ENCODE results near the gene KLF16.

Gene KLF16

DNA sequence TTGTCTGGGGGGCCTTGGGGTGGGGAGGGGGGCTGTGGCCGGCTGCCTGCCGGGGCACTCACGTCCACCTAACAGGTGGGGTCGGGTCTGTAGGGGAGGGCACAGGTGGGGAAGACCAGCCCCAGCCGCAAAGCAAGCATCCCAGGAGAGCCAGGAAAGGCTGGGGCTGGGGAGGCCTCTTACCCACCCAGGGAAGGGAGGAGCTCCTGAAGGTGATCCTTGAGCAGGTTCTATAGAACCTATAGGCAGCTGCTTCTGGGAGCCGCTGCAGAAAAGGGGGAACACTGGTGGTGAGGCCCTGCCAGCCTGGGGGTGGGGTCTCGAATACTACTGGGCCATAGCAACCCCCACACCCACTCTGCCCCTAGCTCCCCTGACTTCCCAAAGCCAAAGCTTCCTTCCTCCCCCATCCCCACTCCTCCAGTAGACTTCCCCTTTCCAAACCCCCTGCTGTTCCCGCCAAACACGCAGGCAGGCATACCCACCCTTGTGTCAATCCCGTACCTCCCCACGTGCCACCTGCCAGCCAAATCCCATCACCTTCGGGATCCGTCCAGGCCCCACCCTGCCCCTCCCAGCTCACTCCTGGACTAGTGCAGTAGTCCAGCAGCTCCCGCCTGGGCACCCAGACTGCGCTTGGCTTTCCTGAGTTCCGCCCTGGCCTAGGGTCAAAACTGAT is 5.6 kb downstream of the KLF16 start:
- intact Hi-C loops (cut with DNase I) = no loop called here

DNA sequence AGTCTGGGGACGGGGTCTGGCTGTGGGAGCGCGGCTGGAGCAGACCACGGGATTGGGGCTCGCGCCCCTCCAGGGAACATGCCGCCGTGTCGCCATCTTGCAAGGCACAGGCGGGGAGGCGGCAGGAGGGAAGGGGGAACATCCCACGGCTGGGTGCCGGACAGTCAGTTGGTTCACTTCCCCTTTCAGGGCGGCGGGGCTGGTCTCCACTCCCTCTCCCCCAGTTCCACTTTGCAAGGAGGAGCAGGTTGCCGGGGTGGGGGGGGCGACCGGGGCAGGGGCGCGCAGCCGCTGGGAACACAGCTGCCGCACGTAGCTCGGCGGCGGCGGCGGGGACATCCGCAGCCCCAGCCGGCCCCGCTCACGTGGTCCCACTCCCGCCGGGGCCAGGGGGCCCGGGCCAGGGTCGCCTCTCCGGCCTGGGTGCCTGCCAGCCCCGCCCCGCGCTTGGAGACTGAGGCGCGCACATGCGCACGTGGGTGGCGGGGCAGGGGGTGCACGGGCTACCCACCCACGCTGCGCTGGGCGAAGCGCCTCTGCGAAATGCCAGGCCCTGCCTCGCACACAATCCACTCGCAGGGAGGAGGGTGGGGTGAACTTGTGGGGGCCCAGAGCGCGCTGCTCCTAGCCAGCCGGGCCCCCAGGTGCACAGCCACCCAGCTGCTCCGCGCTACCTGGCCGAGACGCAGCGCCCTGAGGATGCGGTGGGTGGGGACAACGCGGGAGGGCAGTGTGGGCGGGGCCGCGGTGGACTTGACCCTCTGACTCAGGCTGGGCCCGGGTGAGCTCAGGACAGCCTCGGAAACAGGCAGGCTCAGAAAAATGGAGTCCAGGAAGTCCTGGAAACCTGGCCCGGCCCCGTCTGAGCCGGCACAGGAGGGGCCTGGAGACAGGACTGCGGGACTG is 6.4 kb downstream of the KLF16 start:
- intact Hi-C loops (cut with DNase I) = no loop called here
- DNase-seq = peak in 3 of 10 donors; percentile 27 to 91 (median 85)

More for the DNA sequence above, 5.6 kb downstream of the KLF16 start:
- no peak for DNase-seq

DNA sequence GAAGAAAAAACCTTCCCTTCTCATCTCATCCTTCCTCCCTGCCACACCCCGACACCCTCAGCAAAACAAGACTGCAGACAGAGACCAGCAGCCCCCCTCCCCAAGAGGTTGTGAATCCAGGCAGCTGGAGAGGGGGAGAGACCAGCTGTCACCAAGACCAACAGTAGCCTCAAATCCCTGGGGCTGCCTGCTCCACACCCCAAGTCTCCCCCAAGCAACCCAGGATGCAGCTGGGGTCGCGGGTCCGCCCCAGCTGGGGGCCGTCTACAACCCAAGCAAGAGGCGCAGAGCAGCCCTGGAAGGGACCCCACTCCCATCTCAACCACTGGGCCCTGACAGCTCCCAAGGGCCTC is 7.1 kb downstream of the KLF16 start:
- intact Hi-C loops (cut with DNase I) = no loop called here
- no peak for DNase-seq

DNA sequence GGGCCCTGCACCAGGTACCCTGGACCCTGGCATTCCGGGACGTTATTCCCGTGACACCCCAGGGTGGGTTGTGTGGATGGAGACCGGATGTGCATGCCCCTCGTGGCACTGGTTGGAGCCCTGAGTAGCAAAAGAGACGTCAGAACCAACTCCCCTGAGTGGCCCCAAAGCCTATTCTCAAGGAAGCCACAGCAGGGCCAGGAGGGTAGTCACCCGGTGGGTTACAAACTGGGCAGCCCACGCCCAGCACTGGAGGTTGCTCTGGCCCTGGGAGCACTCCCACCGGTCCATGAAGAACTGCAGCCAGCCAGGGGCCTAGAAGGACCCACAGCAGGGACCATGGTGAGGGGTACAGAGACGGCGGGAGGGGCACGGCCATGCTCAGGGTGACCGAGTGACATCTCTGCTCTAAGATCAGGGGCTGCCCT is 7.5 kb downstream of the KLF16 start:
- no peak for DNase-seq
- intact Hi-C loops (cut with DNase I) = no loop called here

DNA sequence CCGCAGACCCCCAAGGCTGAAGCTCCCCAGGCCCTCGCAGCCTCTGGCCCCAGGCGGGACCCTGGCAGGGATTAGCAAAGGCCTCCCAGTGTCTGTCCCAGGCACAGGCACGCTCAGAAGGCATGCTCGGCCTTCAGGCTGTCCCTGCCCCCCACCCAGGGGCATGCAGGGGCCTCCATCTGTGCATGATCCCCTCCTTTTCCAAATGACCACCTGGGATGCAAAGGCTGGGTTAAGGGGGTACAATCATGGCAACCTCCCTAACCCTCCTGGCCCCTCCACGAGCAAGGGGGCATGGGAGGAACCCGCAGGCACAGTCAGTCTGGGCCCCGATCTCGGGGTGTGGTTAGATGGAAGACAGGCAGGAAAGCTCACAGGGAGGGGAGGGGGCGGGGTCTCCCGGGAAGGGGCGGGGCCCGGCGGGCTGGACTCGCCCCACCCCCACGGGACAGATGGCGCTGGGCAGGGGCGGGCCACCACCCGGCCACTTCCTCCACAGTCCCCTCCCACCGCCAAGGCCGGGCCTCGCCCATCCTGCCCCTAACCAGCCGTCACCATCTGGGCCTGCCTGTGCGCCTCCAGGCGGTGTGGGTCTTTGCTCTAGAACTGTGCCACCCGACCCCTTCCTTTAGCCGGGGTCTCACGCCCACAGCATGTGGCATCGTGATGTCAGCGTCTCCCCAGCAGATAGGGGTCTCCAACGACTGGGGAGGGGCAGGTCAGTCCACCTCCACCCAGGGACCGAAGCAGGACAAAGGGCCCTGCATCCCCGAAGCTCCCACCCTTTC is 8.1 kb downstream of the KLF16 start:
- peak in 6 of 10 donors; percentile 45 to 95 (median 62) for DNase-seq
- intact Hi-C loops (cut with DNase I) = no loop called here

DNA sequence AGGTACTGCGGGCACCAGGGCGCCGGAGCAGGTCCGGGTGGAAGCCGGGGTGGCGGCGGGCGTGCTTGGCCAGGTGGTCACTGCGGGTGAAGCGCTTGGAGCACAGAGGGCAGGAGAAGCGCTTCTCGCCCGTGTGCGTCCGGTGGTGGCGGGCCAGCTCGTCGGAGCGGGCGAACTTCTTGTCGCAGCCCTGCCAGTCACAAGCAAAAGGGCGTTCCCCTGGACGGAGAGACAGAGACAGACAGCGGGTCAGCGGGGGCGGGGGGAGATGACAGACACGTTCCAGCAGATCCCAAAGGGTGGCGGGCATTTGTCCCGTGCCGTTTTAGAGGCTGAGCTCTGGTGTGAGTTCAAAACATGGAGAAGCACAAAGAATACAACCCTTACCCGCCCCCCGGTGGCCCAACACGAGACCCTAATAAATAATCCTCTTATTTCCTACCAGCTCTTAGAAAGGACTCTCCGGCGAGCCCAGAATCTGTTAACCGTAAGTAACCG is 8.8 kb downstream of the KLF16 start:
- no peak for DNase-seq
- intact Hi-C loops (cut with DNase I) = no loop called here

DNA sequence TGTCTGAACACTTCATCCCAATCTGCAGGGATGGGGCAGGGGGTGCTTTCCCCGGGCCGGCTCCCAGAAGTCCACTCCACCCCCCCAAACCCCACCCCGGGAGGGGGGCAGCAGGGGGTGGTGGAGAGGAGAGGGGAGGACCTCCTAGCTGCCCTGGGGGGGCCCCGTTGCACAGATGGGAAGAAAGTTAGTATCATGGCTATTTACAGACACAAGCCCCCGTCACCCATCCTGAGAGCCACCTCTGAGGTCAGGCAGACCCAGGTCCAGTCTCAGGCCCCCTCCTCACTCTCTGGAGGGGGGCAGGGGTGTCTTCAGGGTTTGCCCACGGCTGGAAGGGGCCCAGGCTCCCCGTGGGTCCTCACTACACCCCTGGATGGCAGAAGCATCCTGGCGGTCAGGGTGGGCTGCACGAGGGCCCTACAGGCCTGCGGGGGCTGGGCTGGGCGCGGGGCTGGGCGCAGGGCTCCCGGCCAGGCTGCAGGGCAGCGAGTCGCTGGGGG is 9.3 kb downstream of the KLF16 start:
- no peak for DNase-seq
- intact Hi-C loops (cut with DNase I) = no loop called here

DNA sequence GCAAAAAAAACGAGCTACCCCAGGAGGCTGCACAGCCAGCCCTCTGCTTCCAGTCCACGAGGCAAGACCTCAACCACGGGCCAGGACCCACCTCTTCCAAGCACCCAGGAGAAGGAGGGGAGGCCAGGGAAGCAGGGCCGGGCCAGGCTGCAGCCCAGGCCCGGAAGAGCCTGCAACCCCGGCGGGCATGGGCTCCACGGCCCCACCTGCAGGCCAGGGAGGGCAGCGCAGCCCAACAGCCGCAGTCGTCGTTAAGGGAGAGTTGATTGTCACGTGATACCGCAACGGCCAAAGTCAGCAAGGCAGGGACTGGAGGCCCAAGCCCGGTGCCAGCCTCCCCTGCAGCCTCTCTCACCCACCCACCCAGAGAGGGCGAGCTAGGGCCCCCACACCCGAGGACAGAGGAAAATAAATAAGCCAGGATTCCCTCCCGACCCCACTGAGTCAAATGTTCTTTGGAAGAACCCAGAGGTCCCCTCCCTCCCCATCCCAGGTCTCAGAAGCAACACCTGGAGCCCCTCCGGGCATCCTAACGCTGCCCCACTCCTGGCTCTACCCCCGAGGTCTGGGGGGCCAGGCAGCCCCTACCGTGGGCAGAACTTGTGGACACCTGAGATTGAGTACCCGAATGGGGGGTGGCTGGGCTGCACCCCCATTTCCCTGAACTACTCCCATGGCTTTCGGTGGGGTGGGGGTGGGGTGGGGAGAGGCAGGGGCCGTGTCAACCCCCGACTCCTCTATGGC is 9.9 kb downstream of the KLF16 start:
- DNase-seq = peak in 8 of 10 donors; percentile 45 to 94 (median 60)
- intact Hi-C loops (cut with DNase I) = no loop called here

DNA sequence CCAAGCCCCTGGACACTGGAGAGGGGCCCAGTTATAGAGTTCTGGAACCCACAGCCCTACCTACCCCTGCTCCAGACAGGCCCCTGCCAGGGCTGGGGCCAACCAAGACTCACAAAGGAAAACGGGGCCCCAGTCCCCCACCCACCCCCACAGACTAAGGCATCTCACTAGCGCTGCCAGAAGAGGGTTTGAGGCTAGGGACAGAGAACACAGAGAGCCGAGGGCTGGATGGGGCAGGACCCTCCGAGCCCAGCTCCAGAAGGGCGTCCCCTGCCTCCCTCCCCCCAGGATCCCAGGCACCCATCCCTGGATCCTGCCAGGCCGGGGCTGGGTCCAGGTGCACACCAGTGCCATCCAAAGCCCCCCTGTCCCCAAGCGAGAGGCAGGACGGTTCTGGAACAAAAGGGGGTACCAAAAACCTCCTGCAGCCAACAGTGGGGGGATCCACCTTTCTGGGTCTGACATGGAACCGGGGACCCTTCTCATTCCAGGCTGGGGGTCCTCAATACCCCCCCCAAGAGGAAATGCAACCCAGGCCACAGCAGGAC is 10.7 kb downstream of the KLF16 start:
- intact Hi-C loops (cut with DNase I) = no loop called here
- no peak for DNase-seq

DNA sequence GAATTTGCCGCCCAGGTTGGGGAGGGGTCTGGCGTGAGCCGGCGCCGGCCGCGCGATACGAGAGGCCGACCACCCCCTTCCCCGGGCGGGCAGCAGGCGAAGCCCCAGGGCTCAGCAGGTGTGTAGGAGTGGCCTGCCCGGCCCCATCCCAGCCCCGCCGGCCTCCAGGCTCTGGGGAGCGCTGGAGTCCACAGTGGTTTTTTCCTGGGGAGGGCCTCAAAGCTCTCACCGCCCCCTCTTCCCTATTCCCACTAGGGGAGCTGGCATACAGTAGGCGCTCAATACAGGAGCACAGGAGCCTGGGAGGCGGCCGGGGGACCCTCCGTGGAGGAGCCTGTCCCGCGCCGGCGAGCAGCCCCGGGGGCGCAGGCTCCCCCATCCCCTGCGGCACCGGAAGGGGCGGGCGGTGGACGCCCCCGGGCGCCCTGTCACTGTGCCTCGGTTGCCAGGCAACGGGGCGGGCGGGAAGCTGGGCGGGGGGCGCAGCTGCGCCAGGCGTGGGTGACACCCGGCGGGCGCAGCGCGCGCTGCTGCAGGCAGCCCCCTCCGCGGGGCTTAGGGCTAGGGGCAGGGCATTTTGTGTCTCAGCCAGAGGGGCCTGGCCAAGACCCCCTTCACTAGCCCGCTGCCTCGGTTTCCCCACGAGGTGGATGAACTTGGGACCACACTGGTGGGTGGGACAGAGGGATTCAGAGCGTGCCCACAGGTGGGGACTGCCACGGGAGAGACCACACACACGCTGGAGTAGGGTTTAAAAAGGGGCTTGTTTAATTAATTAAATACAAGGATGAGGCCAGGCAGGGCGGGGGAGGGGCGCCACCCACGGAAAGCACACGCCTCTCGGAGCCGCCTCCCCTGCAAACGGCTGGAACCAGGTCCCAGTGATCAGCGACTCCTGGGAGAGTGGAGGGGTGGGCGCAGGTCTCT is 11.5 kb downstream of the KLF16 start:
- peak in 4 of 10 donors; percentile 28 to 92 (median 54) for DNase-seq

DNA sequence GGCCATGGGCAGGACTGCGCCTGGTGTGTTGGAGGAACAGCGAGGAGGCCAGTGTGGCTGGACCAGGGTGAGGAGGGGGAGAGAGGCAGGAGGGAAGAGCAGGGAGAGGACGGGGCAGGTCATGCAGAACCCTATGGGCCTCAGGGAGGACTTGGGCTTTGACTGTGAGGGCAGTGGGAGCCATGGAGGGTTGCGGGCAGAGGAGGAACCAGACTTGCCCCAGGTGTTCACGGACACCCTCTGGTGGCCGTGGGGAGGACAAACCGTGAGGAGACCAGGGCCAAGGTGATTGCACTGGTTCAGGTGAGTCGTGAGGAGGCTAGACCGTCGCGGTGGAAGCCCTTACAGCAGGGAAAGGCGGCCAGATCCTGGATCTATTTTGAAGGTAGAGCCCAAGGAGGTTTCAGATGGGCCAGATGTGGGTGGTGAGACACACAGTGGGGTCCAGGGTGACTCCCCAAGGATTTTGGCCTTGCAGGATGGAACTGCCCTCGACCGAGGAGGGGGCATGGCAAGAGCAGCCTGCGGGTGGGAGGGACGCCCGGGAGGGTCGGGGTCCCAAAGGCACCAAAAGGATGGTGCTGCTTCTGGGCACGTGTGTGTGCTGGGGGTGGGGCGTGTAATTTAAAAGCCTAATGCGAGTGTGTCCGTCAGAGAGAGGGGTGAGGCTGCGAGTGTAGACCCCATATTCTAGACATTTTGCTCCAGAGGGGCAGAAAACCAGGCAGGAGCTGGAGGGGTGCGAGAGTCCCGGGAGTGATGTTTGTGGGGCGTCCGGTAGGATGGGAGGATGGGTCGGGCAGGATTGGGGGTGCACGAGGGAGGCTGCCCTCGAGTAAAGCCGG is 12.3 kb downstream of the KLF16 start:
- no peak for DNase-seq
- intact Hi-C loops (cut with DNase I) = no loop called here

More for the DNA sequence above, 11.5 kb downstream of the KLF16 start:
- intact Hi-C loops (cut with DNase I) = no loop called here

DNA sequence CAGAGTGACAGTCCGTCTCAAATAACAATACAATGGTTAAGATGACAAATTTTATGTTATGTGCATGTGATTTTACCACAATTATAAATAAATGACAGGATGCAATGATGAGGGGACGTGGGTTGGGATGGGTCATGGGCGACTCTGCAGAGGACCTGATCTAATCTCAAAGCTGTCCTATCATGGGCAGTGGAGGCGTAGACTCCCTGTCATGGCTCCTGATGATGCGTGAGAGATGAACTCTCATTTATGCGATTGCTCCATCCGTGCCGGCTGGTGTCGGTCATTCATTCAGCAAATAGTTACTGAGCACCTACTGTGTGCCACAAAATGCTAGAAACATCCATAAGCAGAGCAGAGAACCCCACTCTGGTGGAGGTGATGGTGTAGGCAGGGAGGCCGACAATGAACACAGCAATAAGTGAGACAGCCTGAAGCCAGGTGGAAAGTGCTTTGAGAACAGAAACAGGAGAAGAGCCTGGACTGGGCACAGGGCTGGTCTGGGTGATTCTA is 13.4 kb downstream of the KLF16 start:
- intact Hi-C loops (cut with DNase I) = no loop called here
- DNase-seq = no peak

DNA sequence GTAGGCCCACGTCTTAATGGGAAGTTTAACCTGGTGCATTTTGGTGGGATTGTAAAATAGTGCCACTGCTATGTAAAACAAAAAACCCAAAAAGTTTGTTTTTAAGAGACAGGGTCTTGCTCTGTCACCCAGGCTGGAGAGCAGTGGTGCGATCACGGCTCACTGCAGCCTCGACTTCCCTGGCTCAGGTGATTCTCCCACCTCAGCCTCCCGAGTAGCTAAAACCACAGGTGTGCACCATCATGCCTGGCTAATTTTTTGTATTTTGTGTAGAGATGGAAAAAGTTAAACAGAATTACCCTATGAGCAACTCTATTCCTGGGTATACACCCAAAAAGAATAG is 14.3 kb downstream of the KLF16 start:
- intact Hi-C loops (cut with DNase I) = no loop called here
- no peak for DNase-seq

DNA sequence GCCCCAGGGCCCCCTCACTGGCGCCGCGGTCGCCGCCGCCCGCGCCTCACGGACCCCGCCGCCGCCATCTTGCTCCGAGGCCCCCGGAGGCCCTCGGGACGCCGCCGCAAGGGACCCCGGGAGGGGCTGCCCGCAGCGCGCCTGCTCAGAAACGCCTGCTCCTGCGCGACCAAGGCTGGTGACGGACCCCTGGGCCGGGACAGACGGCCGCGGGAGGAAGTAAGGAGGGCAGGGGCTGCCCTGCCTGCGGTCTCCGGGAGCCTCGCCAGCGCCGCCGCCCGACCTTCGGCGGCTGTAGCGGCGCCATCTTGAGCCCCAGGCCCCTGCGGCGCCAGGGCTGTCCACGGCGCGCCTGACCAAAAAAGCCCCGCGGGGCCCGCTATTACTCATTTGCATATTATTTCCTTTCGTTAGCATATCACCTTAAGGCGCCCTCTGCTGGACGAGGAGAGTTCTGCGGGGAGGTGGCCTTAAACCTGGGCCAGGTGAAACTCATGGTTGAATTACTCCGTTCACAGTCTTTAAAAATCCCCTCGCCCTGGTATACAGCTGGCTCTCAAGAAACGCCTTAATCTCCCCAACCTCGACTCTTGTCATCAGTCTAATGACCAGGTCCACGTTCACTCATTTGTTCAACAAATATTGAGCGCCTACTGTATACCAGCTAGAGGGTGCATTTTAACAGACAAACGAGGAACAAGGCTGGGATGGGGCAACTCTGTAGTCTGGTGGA is 14.8 kb downstream of the KLF16 start, which contains the start of gene REXO1:
REXO1 (minus strand) TSS at position 85 of the 733 bp plus-strand sequence. CDS start 125 bp downstream, outside the sequence.
- DNase-seq = peak; percentile 86 to 99 (median 92)
- intact Hi-C loops (cut with DNase I) = no loop called here

DNA sequence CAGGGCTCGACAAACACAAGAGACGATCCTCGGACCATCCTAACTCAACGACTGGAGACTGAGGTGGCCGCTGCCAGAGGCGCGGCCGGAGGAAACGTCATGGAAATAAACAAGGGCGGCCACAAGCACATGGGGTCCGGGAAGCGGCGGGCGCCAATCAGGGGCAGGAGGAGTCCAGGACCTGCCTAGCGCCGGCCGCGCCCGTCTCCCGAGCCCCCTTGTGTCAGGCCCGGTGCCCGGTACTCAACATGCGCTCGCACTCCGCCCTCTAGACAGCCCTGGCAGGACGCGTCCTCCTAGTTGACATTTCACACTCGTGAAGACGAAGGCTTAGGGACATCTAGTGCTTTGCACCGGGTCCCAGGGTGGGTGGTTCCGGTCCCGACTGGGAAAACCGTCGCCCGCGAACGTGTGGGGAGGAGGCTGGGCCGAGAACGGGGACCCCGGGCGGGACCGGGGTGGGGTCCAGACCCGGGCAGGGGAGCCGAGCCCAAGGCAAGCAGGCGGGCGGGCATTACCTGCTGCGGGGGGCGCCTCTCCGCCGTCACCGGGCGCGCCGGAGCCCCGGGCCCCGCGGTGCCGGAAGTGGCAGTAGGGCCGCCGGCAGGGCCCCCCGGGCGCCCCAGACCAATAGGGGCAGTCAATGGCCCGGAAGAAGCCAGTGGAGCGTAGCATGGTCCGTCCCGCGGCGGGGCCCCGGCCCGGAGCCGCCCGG is 15.5 kb downstream of the KLF16 start:
- intact Hi-C loops (cut with DNase I) = no loop called here

DNA sequence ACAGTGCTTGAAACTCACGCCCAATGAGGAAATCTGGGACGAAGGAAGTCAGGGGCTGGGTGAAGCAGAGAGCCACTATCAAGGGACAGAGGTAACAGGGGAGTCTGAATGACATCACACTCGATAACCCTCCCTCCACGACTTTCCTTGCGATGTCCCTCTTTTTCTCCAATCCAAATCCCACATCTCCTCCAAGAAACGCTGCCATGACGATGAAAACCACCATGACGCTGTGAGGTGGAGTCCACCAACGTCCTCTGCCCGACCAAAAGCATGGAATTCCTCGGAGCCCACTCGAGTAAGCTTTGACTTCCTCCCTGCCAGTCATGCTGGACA is 16.1 kb downstream of the KLF16 start:
- no peak for DNase-seq
- intact Hi-C loops (cut with DNase I) = no loop called here

More for the DNA sequence above, 15.5 kb downstream of the KLF16 start:
- DNase-seq = no peak
